Naive thymus-derived CD4-positive, alpha-beta T cell (primary cell): ENCODE results near the gene PTTG1IP. TPM values are rescaled to one million over a fixed set of nuclear protein-coding genes. Genes with fewer than 3 reads are reported as not detected.

ENCODE experiments used
- ATAC-seq: fragments of 150-1000 bp; cut with Tn5 transposase; 2 replicates; pipeline ENCODE4 v1.10.0; 2021; ENCODE audit warnings: mild to moderate bottlenecking, moderate library complexity
- CTCF ChIA-PET: fragments of 350-600 bp; sonication (Branson Sonifier 250); formaldehyde crosslinking; loops from one replicate; lab custom pipeline; 2021; ENCODE audit warnings: antibody characterized with exemption; lab: Charles Lee
- POLR2A ChIA-PET: fragments of 350-600 bp; sonication (Branson Sonifier 250); formaldehyde crosslinking; loops from one replicate; lab custom pipeline; 2021; ENCODE audit warnings: antibody characterized with exemption, inconsistent platforms; lab: Charles Lee
- DNase-seq, 9 donors: peaks; one replicate each; pipeline versions ENCODE4 v3.0.0 to v3.0.0-alpha.2; 2020 to 2022; ENCODE audit warnings: mixed read lengths in 1 of 9
- H3K27ac ChIP-seq: one replicate; pipeline ENCODE4 v1.7.0; 2013; ENCODE audit warnings: mild to moderate bottlenecking, low read depth, low read length, moderate library complexity
- H3K27me3 ChIP-seq, 2 donors: one replicate each; pipeline ENCODE4 v1.7.0; 2013; ENCODE audit warnings: low read length in 2 of 2, mild to moderate bottlenecking in 2 of 2, moderate library complexity in 2 of 2; ENCODE audit not compliant: control insufficient read depth in 2 of 2, insufficient read depth in 2 of 2
- H3K36me3 ChIP-seq, 3 experiments: 1 replicate in 2 of 3; 2 replicates in 1 of 3; pipeline ENCODE4 v1.7.0; 2013; ENCODE audit warnings: low read length in 3 of 3, mild to moderate bottlenecking in 3 of 3, moderate library complexity in 1 of 3; ENCODE audit not compliant: insufficient read depth in 3 of 3, control insufficient read depth in 2 of 3
- H3K4me1 ChIP-seq, 2 donors: one replicate each; pipeline ENCODE4 v1.7.0; 2013; ENCODE audit warnings: low read length in 2 of 2, mild to moderate bottlenecking in 2 of 2, moderate library complexity in 1 of 2; ENCODE audit not compliant: control insufficient read depth in 2 of 2, insufficient read depth in 2 of 2
- H3K4me3 ChIP-seq: 2 replicates; pipeline ENCODE4 v1.7.0; 2013; ENCODE audit warnings: mild to moderate bottlenecking, low read length
- H3K9me3 ChIP-seq, 3 experiments: 1 replicate in 2 of 3; 2 replicates in 1 of 3; pipeline ENCODE4 v1.7.0; 2013; ENCODE audit warnings: low read length in 3 of 3; ENCODE audit not compliant: control insufficient read depth in 2 of 3
- H3K27ac Mint-ChIP-seq, 9 donors: one replicate each; pipeline ENCODE4 v1.8.0; 2020 to 2022; ENCODE audit warnings: mixed read lengths in 9 of 9, mild to moderate bottlenecking in 8 of 9, moderate library complexity in 5 of 9, inconsistent platforms in 2 of 9
- H3K27me3 Mint-ChIP-seq, 5 donors: one replicate each; pipeline ENCODE4 v1.8.0; 2021 to 2022; ENCODE audit warnings: mixed read lengths in 5 of 5, mild to moderate bottlenecking in 1 of 5
- H3K36me3 Mint-ChIP-seq, 5 donors: one replicate each; pipeline ENCODE4 v1.8.0; 2020 to 2022; ENCODE audit warnings: mixed read lengths in 5 of 5, mild to moderate bottlenecking in 3 of 5, inconsistent platforms in 1 of 5
- H3K4me1 Mint-ChIP-seq, 7 donors: one replicate each; pipeline ENCODE4 v1.8.0; 2020 to 2022; ENCODE audit warnings: mixed read lengths in 7 of 7, mild to moderate bottlenecking in 3 of 7, inconsistent platforms in 1 of 7
- H3K4me3 Mint-ChIP-seq, 10 donors: one replicate each; pipeline ENCODE4 v1.8.0; 2020 to 2022; ENCODE audit warnings: mild to moderate bottlenecking in 10 of 10, mixed read lengths in 10 of 10, moderate library complexity in 6 of 10, inconsistent platforms in 2 of 10
- H3K9me3 Mint-ChIP-seq, 11 donors: one replicate each; pipeline ENCODE4 v1.8.0; 2020 to 2022; ENCODE audit warnings: mixed read lengths in 11 of 11, mild to moderate bottlenecking in 4 of 11, inconsistent platforms in 1 of 11, moderate library complexity in 1 of 11
- intact Hi-C, 2 donors: fragments of 100-400 bp; cut with micrococcal nuclease; formaldehyde crosslinking; loops; one replicate each; pipeline ENCODE4 v1.15.1; 2023
- polyA plus RNA-seq, 2 donors: library from polyadenylated mRNA; unstranded; fragments of 300-500 nt; fragmentation: Illumina TruSeq; gene quantifications; one replicate each; pipeline ENCODE4 v1.2.3, GENCODE V29; 2021
- total RNA-seq, 6 experiments: library from RNA in 5 of 6; stranded (reverse) in 5 of 6; gene quantifications; 1 replicate in 5 of 6; 2 replicates in 1 of 6; pipeline ENCODE4 v1.2.3 and lab custom pipeline; 2021 to 2026

PTTG1IP gene
- total and polyA plus RNA-seq, 7 experiments from 2014 or later = 60.9 to 122 (median 92.5) TPM

DNA sequence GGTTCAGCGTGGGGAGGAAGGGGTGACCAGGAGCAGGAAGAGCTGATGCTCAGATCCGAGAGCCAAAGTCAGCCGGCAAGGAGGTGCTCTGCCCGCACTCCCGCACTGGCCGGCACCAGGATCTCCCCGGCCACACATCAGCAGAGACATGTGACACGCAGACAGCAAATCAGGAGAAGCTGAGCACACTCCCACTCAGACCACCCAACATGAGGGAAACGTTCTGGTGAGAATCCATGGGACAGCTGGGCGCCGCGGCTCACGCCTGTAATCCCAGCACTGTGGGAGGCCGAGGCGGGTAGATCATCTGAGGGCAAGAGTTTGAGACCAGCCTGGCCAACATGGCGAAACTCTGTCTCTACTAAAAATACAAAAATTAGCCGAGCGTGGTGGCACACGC, 18.6 kb upstream of the PTTG1IP start:
- Mint-ChIP-seq H3K27ac (peak overlapping the region in 6 of 9 donors; percentile 61 to 89 (median 79)), H3K36me3 (peaks cover 0 to 12% (median 8%) of the 10 kb centered on the region in 5 donors), H3K9me3 (no peaks in the 10 kb centered on the region), H3K27me3 (no peaks in the 10 kb centered on the region), H3K4me3 (no peak overlapping the region), H3K4me1 (peaks cover 13 to 22% (median 17%) of the 10 kb centered on the region in 7 donors)
- ChIA-PET CTCF (interaction anchor here (0.6 to 8.4 kb wide), 12 partner anchors 9 to 192 kb away, joined by 3 to 95 read pairs (median 4); partner anchors contain the start of gene UBE2G2), POLR2A (interaction anchor here (0.6 to 9.2 kb wide), 9 partner anchors 8 to 45 kb away, joined by 3 to 104 read pairs (median 5); no protein-coding TSS in a partner anchor)
- ATAC-seq (no peak), DNase-seq (no peak)
- H3K4me1 ChIP-seq = peaks cover 7 to 11% of the 10 kb centered on the region in 2 donors
- intact Hi-C loops = loop anchor here (1.0 to 5.0 kb wide), 7 partner anchors 19 to 237 kb away; partner anchors contain the start of gene UBE2G2 (in 2 of the 2)
- peak overlapping the region; percentile 21 for H3K27ac ChIP-seq
- no peaks in the 10 kb centered on the region for H3K27me3 ChIP-seq
- no peaks in the 10 kb centered on the region for H3K9me3 ChIP-seq
- H3K36me3 ChIP-seq = peaks cover 0 to 89% (median 30%) of the 10 kb centered on the region in 3 experiments
- H3K4me3 ChIP-seq = no peak overlapping the region

DNA sequence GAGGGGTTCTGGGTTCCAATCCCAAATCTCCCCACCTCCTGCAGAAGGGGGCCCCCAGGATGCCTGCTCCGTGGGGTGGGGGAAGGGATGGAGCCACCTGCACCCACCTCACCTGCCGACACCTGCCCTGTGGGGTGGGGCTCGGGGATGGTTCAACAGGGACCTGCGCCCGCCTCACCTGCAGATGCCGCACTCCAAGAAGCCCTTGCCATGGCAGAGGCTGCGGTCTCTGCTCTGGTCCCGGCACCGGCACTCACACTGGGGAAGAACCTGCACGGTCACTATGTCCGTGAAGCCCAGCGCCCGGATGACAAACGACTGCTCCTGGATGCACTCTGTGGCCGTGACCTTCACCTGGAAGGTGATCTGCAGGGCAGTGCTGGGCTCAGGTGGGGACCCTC, 18.1 kb upstream of the PTTG1IP start:
- Histone ChIP-seq H3K4me1 (peaks cover 7 to 11% of the 10 kb centered on the region in 2 donors), H3K36me3 (peaks cover 0 to 89% (median 30%) of the 10 kb centered on the region in 3 experiments), H3K27me3 (no peaks in the 10 kb centered on the region), H3K4me3 (no peak overlapping the region), H3K27ac (peak overlapping the region; percentile 21), H3K9me3 (no peaks in the 10 kb centered on the region)
- ATAC-seq (no peak), DNase-seq (no peak)
- Mint-ChIP-seq H3K27me3 (no peaks in the 10 kb centered on the region), H3K4me1 (peaks cover 13 to 22% (median 17%) of the 10 kb centered on the region in 7 donors), H3K9me3 (no peaks in the 10 kb centered on the region), H3K4me3 (no peak overlapping the region), H3K27ac (peak overlapping the region in 1 of 9 donors; percentile 48), H3K36me3 (peaks cover 0 to 14% (median 8%) of the 10 kb centered on the region in 5 donors)
- ChIA-PET CTCF (interaction anchor here (0.6 to 8.4 kb wide), 8 partner anchors 9 to 98 kb away, joined by 3 to 95 read pairs (median 5); partner anchors contain the start of gene UBE2G2), POLR2A (interaction anchor here (0.8 to 9.2 kb wide), 8 partner anchors 8 to 38 kb away, joined by 3 to 104 read pairs (median 6); no protein-coding TSS in a partner anchor)
- intact Hi-C loops = loop anchor here (1.0 to 5.0 kb wide), 7 partner anchors 20 to 237 kb away; partner anchors contain the start of gene UBE2G2 (in 2 of the 2)

DNA sequence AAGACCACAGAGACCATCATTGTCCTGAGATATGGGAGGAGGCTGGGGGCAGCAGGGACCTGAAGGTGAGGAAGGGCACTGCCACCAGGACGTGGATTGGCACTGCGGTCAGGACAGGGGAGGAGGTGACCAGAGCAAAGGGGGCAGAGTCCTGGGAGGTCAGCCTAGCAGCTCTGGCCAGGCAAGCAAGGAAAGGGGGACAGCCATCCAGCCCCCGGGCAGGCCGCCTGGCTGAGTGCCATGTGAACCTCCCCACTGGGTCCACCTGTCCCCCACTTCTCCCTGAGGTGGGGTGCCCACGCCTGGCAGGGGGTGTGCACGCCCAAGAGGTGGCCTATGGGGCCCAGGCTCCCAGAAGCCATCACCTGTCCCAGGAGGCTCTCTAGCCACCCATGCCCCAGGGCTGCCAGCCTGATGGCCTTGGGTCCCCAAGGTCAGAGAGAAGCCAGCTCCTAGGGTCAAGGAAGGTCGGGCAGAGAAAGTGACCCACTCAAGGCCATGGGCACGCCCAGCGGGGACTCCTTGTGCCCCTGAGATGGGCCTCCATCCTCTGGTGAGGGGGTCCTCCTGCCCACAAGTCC, 17.6 kb upstream of the PTTG1IP start:
- Histone ChIP-seq H3K4me3 (no peak overlapping the region), H3K27ac (peak overlapping the region; percentile 21), H3K4me1 (peaks cover 7 to 11% of the 10 kb centered on the region in 2 donors), H3K9me3 (no peaks in the 10 kb centered on the region), H3K36me3 (peaks cover 0 to 89% (median 26%) of the 10 kb centered on the region in 3 experiments), H3K27me3 (no peaks in the 10 kb centered on the region)
- ATAC-seq (no peak), DNase-seq (no peak)
- H3K4me1 Mint-ChIP-seq = peaks cover 13 to 20% (median 17%) of the 10 kb centered on the region in 7 donors
- H3K36me3 Mint-ChIP-seq = peaks cover 0 to 15% (median 7%) of the 10 kb centered on the region in 5 donors
- POLR2A ChIA-PET = interaction anchor here (1.6 to 9.2 kb wide), 3 partner anchors 10 to 39 kb away, joined by 6 to 104 read pairs (median 7); no protein-coding TSS in a partner anchor
- intact Hi-C loops = loop anchor here in 1 of 2 donors (5.0 kb wide), 1 partner anchor 89 kb away; the partner anchor contains the start of gene UBE2G2
- no peaks in the 10 kb centered on the region for H3K27me3 Mint-ChIP-seq
- H3K27ac Mint-ChIP-seq = peak overlapping the region in 4 of 9 donors; percentile 53 to 89 (median 64)
- H3K9me3 Mint-ChIP-seq = no peaks in the 10 kb centered on the region
- no peak overlapping the region for H3K4me3 Mint-ChIP-seq
- CTCF ChIA-PET = interaction anchor here (8.4 kb wide), 1 partner anchor 42 kb away, joined by 95 read pairs; no protein-coding TSS in a partner anchor

DNA sequence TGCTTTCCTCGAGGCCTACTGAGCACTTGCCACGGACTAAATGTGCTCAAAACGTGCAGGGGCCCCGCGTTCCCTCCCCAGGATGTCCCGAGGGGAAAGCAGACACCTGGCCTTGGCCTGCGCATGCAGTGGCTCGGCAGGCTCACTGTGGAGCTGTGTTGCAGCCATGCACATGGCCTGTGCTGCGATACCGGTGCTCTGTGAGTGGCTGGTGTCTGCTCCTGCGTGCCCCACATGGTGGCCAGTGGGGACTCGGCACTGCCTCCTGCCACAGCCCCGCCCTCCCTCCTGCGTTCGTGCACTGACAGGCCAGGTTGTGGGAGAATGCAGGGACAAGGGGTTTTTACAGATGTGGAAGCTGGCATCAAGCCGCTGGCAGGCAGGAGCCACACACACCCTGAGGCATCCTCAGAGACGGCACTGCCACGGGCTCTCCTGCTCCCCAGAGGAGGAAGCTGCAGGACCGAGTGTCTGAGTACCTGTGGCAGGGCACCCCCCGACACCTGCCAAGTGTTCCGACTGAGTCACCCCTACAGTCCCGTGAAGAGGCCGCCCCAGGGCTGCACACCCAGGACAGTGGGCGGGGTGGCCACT, 16.9 kb upstream of the PTTG1IP start:
- Mint-ChIP-seq H3K9me3 (no peaks in the 10 kb centered on the region), H3K27me3 (no peaks in the 10 kb centered on the region), H3K4me1 (peaks cover 13 to 18% (median 16%) of the 10 kb centered on the region in 7 donors), H3K4me3 (no peak overlapping the region), H3K27ac (peak overlapping the region in 4 of 9 donors; percentile 53 to 89 (median 64)), H3K36me3 (peaks cover 0 to 16% (median 5%) of the 10 kb centered on the region in 5 donors)
- DNase-seq = no peak
- Histone ChIP-seq H3K4me3 (no peak overlapping the region), H3K27me3 (no peaks in the 10 kb centered on the region), H3K4me1 (peaks cover 7 to 11% of the 10 kb centered on the region in 2 donors), H3K36me3 (peaks cover 0 to 93% (median 27%) of the 10 kb centered on the region in 3 experiments), H3K27ac (no peak overlapping the region), H3K9me3 (no peaks in the 10 kb centered on the region)
- ChIA-PET CTCF (interaction anchor here (8.4 kb wide), 1 partner anchor 43 kb away, joined by 95 read pairs; no protein-coding TSS in a partner anchor), POLR2A (interaction anchor here (1.6 to 9.2 kb wide), 3 partner anchors 9 to 39 kb away, joined by 6 to 104 read pairs (median 7); no protein-coding TSS in a partner anchor)
- intact Hi-C loops = loop anchor here in 1 of 2 donors (5.0 kb wide), 1 partner anchor 88 kb away; the partner anchor contains the start of gene UBE2G2
- ATAC-seq = no peak

- ATAC-seq (no peak), DNase-seq (no peak)
- ChIA-PET POLR2A (interaction anchor here (0.7 to 9.2 kb wide), 3 partner anchors 16 to 40 kb away, joined by 3 to 104 read pairs (median 6); no protein-coding TSS in a partner anchor), CTCF (no interaction called here)
- peaks cover 0 to 16% (median 5%) of the 10 kb centered on the region in 5 donors for H3K36me3 Mint-ChIP-seq
- Histone ChIP-seq H3K9me3 (no peaks in the 10 kb centered on the region), H3K4me1 (peaks cover 7 to 11% of the 10 kb centered on the region in 2 donors), H3K4me3 (no peak overlapping the region), H3K36me3 (peaks cover 0 to 90% (median 26%) of the 10 kb centered on the region in 3 experiments), H3K27ac (no peak overlapping the region), H3K27me3 (no peaks in the 10 kb centered on the region)
- intact Hi-C loops = loop anchor here in 1 of 2 donors (5.0 kb wide), 1 partner anchor 87 kb away; the partner anchor contains the start of gene UBE2G2
- no peaks in the 10 kb centered on the region for H3K27me3 Mint-ChIP-seq
- H3K27ac Mint-ChIP-seq = peak overlapping the region in 3 of 9 donors; percentile 2 to 29 (median 5)
- no peaks in the 10 kb centered on the region for H3K9me3 Mint-ChIP-seq
- H3K4me3 Mint-ChIP-seq = no peak overlapping the region
- peaks cover 13 to 18% (median 16%) of the 10 kb centered on the region in 7 donors for H3K4me1 Mint-ChIP-seq
These were observed 16.3 kb upstream of the PTTG1IP start for GRCh38 chr21:44889625-44890337.
